HCT116 (cell line): Measurements from ENCODE around the gene GPR108. TPM values are rescaled to one million over a fixed set of nuclear protein-coding genes. Genes with fewer than 3 reads are reported as not detected.
A peak's percentile ranks its signal among the peaks of the same experiment; 100 is the strongest.

Source experiments
- ATAC-seq: fragments of 200-7000 bp; cut with Tn5 transposase; 2 replicates; pipeline ENCODE4 v1.9.1; 2020; ENCODE audit warnings: mild to moderate bottlenecking, moderate library complexity
- BruUV-seq: library from RNA; stranded (reverse); fragments of 400-500 nt; replicated peaks from 2 replicates; lab custom pipeline; 2021; lab: Mats Ljungman, UMichigan
- CTCF ChIA-PET: fragments of 300-600 bp; sonication (Branson Sonifier 250); formaldehyde crosslinking; loops from one replicate; lab custom pipeline; 2021; ENCODE audit warnings: antibody characterized with exemption; lab: Charles Lee
- POLR2A ChIA-PET: fragments of 300-600, 350-600 bp; sonication (Branson Sonifier 250); formaldehyde crosslinking; loops from one replicate; lab custom pipeline; 2021; ENCODE audit warnings: antibody characterized with exemption; lab: Charles Lee
- RAD21 ChIA-PET, 2 experiments: fragments of 300-600 bp; sonication (Branson Sonifier 250); formaldehyde crosslinking; loops; one replicate each; lab custom pipeline; 2023; ENCODE audit warnings: low total read pairs in 2 of 2; ENCODE audit not compliant: uncharacterized antibody in 2 of 2, unreplicated experiment in 2 of 2, low non-redundant PET in 1 of 2; lab: Charles Lee
- DNase-seq: peaks from one replicate; pipeline ENCODE4 v3.0.0-alpha.2; 2010; ENCODE audit warnings: low read depth, low spot score
- H2AFZ ChIP-seq: fragments of 200-600 bp; shearing (Covaris generic), sonication (generic); 2 replicates; pipeline ENCODE4 v1.6.1; 2017; ENCODE audit warnings: low read depth, mixed run types, mixed read lengths, antibody characterized with exemption, low read length; ENCODE audit not compliant: poor library complexity, severe bottlenecking
- H3K27ac ChIP-seq: 2 replicates; pipeline ENCODE4 v1.5.1; 2012; ENCODE audit warnings: low read depth, low read length
- H3K27me3 ChIP-seq: fragments of 200-600 bp; sonication (generic); 2 replicates; pipeline ENCODE4 v1.6.1; 2016; ENCODE audit warnings: mixed run types, low read length, mixed read lengths; ENCODE audit not compliant: insufficient read depth
- H3K36me3 ChIP-seq, 2 experiments: fragments of 200-500 bp in 1 of 2; fragments of 200-600 bp in 1 of 2; sonication (Bioruptor generic) in 1 of 2; sonication (generic) in 1 of 2; 2 replicates each; pipeline versions ENCODE4 v1.5.1 to v1.6.1; 2014 to 2016; ENCODE audit warnings: low read length in 2 of 2, inconsistent platforms in 1 of 2, mixed read lengths in 1 of 2, mixed run types in 1 of 2; ENCODE audit not compliant: insufficient read depth in 2 of 2, control insufficient read depth in 1 of 2
- H3K4me1 ChIP-seq, 2 experiments: fragments of 200-600 bp in 1 of 2; sonication (generic) in 1 of 2; 2 replicates each; pipeline versions ENCODE4 v1.5.1 to v1.6.1; 2012 to 2017; ENCODE audit warnings: low read length in 2 of 2, inconsistent platforms in 1 of 2, mild to moderate bottlenecking in 1 of 2, mixed read lengths in 1 of 2, mixed run types in 1 of 2, moderate library complexity in 1 of 2; ENCODE audit not compliant: insufficient read depth in 2 of 2, control insufficient read depth in 1 of 2
- H3K4me2 ChIP-seq: fragments of 200-600 bp; sonication (generic); 2 replicates; pipeline ENCODE4 v1.6.1; 2017; ENCODE audit warnings: mixed run types, low read length, mixed read lengths
- H3K4me3 ChIP-seq, 2 experiments: fragments of 200-600 bp in 1 of 2; sonication (generic) in 1 of 2; replicated peaks in 1 of 2; 2 replicates each; pipeline ENCODE4 v1.5.1; 2011 to 2016; ENCODE audit warnings: low read length in 2 of 2, control low read depth in 1 of 2, low read depth in 1 of 2, mild to moderate bottlenecking in 1 of 2, mixed read lengths in 1 of 2, mixed run types in 1 of 2
- H3K79me2 ChIP-seq: fragments of 200-600 bp; sonication (generic); 2 replicates; pipeline ENCODE4 v1.6.1; 2017; ENCODE audit warnings: mild to moderate bottlenecking, mixed run types, low read length, moderate library complexity, mixed read lengths; ENCODE audit not compliant: insufficient read depth
- H3K9ac ChIP-seq: fragments of 200-600 bp; sonication (generic); 2 replicates; pipeline ENCODE4 v1.6.1; 2016; ENCODE audit warnings: low read length, mixed read lengths
- H3K9me2 ChIP-seq: fragments of 200-600 bp; sonication (generic), shearing (Covaris generic); 2 replicates; pipeline ENCODE4 v1.6.1; 2017; ENCODE audit warnings: mixed run types, mild to moderate bottlenecking, moderate library complexity; ENCODE audit not compliant: insufficient read depth
- H3K9me3 ChIP-seq, 2 experiments: fragments of 200-500 bp in 1 of 2; fragments of 200-600 bp in 1 of 2; sonication (Bioruptor generic) in 1 of 2; sonication (generic) in 1 of 2; 2 replicates each; pipeline ENCODE4 v1.6.1; 2014 to 2017; ENCODE audit warnings: low read length in 2 of 2, mixed read lengths in 2 of 2, inconsistent platforms in 1 of 2, low read depth in 1 of 2, mild to moderate bottlenecking in 1 of 2, mixed run types in 1 of 2, moderate library complexity in 1 of 2; ENCODE audit not compliant: control insufficient read depth in 1 of 2, insufficient read depth in 1 of 2
- H4K20me1 ChIP-seq: fragments of 200-600 bp; sonication (generic), shearing (Covaris generic); 2 replicates; pipeline ENCODE4 v1.6.1; 2017; ENCODE audit warnings: mixed run types, mild to moderate bottlenecking, moderate library complexity; ENCODE audit not compliant: insufficient read depth
- JUND ChIP-seq: IDR thresholded peaks from 2 replicates; pipeline ENCODE4 v1.6.1; 2012
- SP1 ChIP-seq: IDR thresholded peaks from 2 replicates; pipeline ENCODE4 v1.6.1; 2012; ENCODE audit warnings: low read depth
- intact Hi-C: fragments of 100-400 bp; cut with micrococcal nuclease; formaldehyde crosslinking; loops from 2 replicates; pipeline ENCODE4 v1.10.0; 2022
- total RNA-seq: library from RNA; stranded (reverse); gene quantifications from one replicate; pipeline ENCODE4 v1.2.1, GENCODE V29; 2021; ENCODE audit not compliant: unreplicated experiment
- TF ChIP-seq, protein P1 (sequence below), 3 experiments: fragments of 200-600 bp in 1 of 3; sonication (generic) in 1 of 3; IDR thresholded peaks in 2 of 3; conservative IDR thresholded peaks in 1 of 3; 2 replicates each; pipeline ENCODE4 v1.5.1; 2012 to 2017; ENCODE audit warnings: low read depth in 2 of 3, low read length in 2 of 3, antibody characterized with exemption in 1 of 3, borderline replicate concordance in 1 of 3, control low read depth in 1 of 3, mild to moderate bottlenecking in 1 of 3, mixed read lengths in 1 of 3, mixed run types in 1 of 3, moderate library complexity in 1 of 3; ENCODE audit not compliant: insufficient read depth in 1 of 3
- TF ChIP-seq, protein P2 (sequence below): IDR thresholded peaks from 2 replicates; pipeline ENCODE4 v1.6.1; 2012

The GPR108 gene
- total RNA-seq, 1 experiment from 2014 or later, result 75.0 TPM

DNA sequence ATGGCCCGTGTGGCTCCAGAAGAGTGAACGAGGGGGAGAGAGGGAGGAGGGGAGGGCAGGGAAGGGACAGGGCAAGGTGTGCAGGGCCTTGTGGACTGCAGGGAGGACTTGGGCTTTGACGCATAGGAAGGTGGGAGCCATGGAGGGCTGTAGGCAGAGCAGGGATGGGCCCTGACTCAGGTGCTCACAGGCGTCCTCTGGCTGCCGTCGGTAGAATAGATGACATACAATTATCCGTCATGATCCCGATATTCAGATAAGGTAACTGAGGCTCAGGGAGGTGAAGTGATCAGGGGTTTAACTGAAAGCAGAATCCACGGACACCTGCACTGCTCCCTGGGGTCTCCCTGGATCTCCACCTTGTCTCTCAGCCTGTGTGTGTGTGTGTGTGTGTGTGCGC lies 20.3 kb downstream of the GPR108 start:
- H3K36me3 ChIP-seq, result no peaks in the 10 kb centered on the region
- DNase-seq (no peak), ATAC-seq (no peak)
- no peaks in the 10 kb centered on the region for H3K9me2 ChIP-seq
- TF ChIP-seq, protein P1, sequence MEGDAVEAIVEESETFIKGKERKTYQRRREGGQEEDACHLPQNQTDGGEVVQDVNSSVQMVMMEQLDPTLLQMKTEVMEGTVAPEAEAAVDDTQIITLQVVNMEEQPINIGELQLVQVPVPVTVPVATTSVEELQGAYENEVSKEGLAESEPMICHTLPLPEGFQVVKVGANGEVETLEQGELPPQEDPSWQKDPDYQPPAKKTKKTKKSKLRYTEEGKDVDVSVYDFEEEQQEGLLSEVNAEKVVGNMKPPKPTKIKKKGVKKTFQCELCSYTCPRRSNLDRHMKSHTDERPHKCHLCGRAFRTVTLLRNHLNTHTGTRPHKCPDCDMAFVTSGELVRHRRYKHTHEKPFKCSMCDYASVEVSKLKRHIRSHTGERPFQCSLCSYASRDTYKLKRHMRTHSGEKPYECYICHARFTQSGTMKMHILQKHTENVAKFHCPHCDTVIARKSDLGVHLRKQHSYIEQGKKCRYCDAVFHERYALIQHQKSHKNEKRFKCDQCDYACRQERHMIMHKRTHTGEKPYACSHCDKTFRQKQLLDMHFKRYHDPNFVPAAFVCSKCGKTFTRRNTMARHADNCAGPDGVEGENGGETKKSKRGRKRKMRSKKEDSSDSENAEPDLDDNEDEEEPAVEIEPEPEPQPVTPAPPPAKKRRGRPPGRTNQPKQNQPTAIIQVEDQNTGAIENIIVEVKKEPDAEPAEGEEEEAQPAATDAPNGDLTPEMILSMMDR (IDR thresholded peaks at IDR 0.05 in 2 of 3, conservative IDR thresholded peaks at IDR 0.05 in 1 of 3; ENCODE audit: borderline replicate concordance in 1 of 3, insufficient read depth in 1 of 3, low read depth in 2 of 3, low read length in 2 of 3), result peak in 2 of 3 experiments; percentile 58 to 62; a peak in 5 of 6 replicates
- TF ChIP-seq SP1, result no peak
- no peaks in the 10 kb centered on the region for H3K79me2 ChIP-seq
- no peaks in the 10 kb centered on the region for H4K20me1 ChIP-seq
- no peak overlapping the region for H3K27ac ChIP-seq
- H2AFZ ChIP-seq, result no peak overlapping the region
- no TSS peak for BruUV-seq
- ChIA-PET RAD21 (no interaction called here), CTCF (no interaction called here), POLR2A (no interaction called here)
- intact Hi-C loops, result no loop called here
- peaks cover 2 to 17% of the 10 kb centered on the region in 2 experiments; a peak in 2 of 4 replicates for H3K4me1 ChIP-seq
- H3K4me3 ChIP-seq, result no peak overlapping the region
- H3K4me2 ChIP-seq, result no peak overlapping the region
- H3K9me3 ChIP-seq, result no peaks in the 10 kb centered on the region
- no peak overlapping the region for H3K9ac ChIP-seq
- H3K27me3 ChIP-seq, result no peaks in the 10 kb centered on the region

DNA sequence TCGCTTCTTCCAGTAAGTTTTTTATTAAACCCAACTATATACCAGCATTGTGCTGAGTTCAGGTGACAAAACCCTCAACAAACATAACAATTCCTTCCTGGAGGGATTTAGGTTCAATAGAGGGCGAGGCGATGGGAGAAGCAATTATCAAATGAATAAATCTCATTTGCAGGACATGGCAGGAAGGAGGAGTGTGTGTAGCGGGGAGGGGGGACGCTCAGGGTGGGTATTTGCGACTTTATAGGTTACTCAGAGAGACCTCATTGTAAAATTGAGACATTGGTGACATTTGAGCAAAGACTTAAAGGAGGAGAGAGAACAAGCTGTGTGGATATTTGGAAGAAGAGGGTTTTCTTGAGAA lies 20.8 kb downstream of the GPR108 start:
- Histone ChIP-seq H4K20me1 (no peaks in the 10 kb centered on the region), H3K9me2 (no peaks in the 10 kb centered on the region), H3K9me3 (no peaks in the 10 kb centered on the region), H2AFZ (no peak overlapping the region), H3K4me2 (no peak overlapping the region), H3K9ac (no peak overlapping the region), H3K27me3 (no peaks in the 10 kb centered on the region), H3K36me3 (no peaks in the 10 kb centered on the region), H3K27ac (no peak overlapping the region), H3K79me2 (no peaks in the 10 kb centered on the region), H3K4me3 (no peak overlapping the region), H3K4me1 (peaks cover 2 to 17% of the 10 kb centered on the region in 2 experiments; a peak in 2 of 4 replicates)
- ChIA-PET CTCF (no interaction called here), POLR2A (no interaction called here), RAD21 (no interaction called here)
- intact Hi-C loops, result no loop called here
- ATAC-seq (no peak), DNase-seq (no peak)
- TF ChIP-seq, protein P2, sequence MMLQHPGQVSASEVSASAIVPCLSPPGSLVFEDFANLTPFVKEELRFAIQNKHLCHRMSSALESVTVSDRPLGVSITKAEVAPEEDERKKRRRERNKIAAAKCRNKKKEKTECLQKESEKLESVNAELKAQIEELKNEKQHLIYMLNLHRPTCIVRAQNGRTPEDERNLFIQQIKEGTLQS, result no peak
- no peak for TF ChIP-seq JUND
- BruUV-seq, result no TSS peak
